Right ventricle myocardium superior (tissue), 1 donor: ENCODE results near the gene OR5P2. TPM values are rescaled to one million over a fixed set of nuclear protein-coding genes. Genes with fewer than 3 reads are reported as not detected.
"Not testable (repeated sequence)": the region's sequence is repeated elsewhere in the genome, so short reads cannot be mapped to it uniquely, and the experiment has no call there.

Source experiments
- ATAC-seq: fragments of 200-7000 bp; cut with Tn5 transposase; one replicate; pipeline ENCODE4 v1.9.1; 2020; ENCODE audit warnings: mild to moderate bottlenecking; ENCODE audit not compliant: poor library complexity
- DNase-seq: peaks from one replicate; pipeline ENCODE4 v3.0.0-alpha.2; 2020
- intact Hi-C: fragments of 100-400 bp; cut with DNase I; formaldehyde crosslinking; loops from one replicate; pipeline ENCODE4 v1.11.2; 2022
- long read RNA-seq: library from polyadenylated mRNA; unstranded; transcript quantifications from one replicate; pipeline ENCODE4 v2.0.0, GENCODE V29; 2021
- total RNA-seq: library from RNA; stranded (reverse); fragmentation: NEBNext Ultra II Directional; extraction: Animal tissue kit (Norgen Biotek cat#: 25700); gene quantifications from one replicate; pipeline ENCODE4 v1.2.1, GENCODE V29; 2021
- donor health status: DM: no; HTN: yes; CAD: no; lungs with severe emphysema.

The OR5P2 gene
- not detected for total RNA-seq
- long read RNA-seq = 0 reads

- DNase-seq (no peak), ATAC-seq (no peak)
- intact Hi-C loops = no loop called here
These were observed at the start of gene OR5P2 for GRCh38 chr11:7796842-7797241. TSS of gene OR5P2 (minus strand) at chr11:7796942. CDS start at chr11:7796942, 0 bp downstream.

- intact Hi-C loops = no loop called here
- DNase-seq (no peak), ATAC-seq (no peak)
These were observed 49.3 kb upstream of the OR5P2 start for GRCh38 chr11:7846003-7846402.

- intact Hi-C loops = no loop called here
- DNase-seq = no peak
- ATAC-seq = no peak
These were observed 48.2 kb upstream of the OR5P2 start for GRCh38 chr11:7844986-7845385.

GRCh38 chr11:7844521-7844920 lies 47.8 kb upstream of the OR5P2 start:
- ATAC-seq (no peak), DNase-seq (no peak)
- intact Hi-C loops = no loop called here

- ATAC-seq (no peak), DNase-seq (no peak)
- intact Hi-C loops = no loop called here
These were observed 43.8 kb upstream of the OR5P2 start for GRCh38 chr11:7840578-7840977.

GRCh38 chr11:7833527-7833926 lies 36.8 kb upstream of the OR5P2 start:
- intact Hi-C loops = no loop called here
- DNase-seq (no peak), ATAC-seq (no peak)

GRCh38 chr11:7830740-7831139 lies 34.0 kb upstream of the OR5P2 start, which contains the start of gene OR5P3:
TSS of gene OR5P3 (minus strand) at chr11:7830840.
- ATAC-seq = no peak
- intact Hi-C loops = no loop called here
- no peak for DNase-seq

- ATAC-seq (no peak), DNase-seq (no peak)
- intact Hi-C loops = no loop called here
These were observed 29.6 kb upstream of the OR5P2 start for GRCh38 chr11:7826324-7826723.

- ATAC-seq, intact Hi-C loops, DNase-seq: not testable (repeated sequence)
These were observed 23.7 kb upstream of the OR5P2 start for GRCh38 chr11:7820417-7820816.

- DNase-seq, ATAC-seq, intact Hi-C loops: not testable (repeated sequence)
These were observed 18.2 kb upstream of the OR5P2 start for GRCh38 chr11:7814897-7815296.

- DNase-seq, ATAC-seq, intact Hi-C loops: not testable (repeated sequence)
These were observed 13.6 kb upstream of the OR5P2 start for GRCh38 chr11:7810301-7810700.

- ATAC-seq = no peak
- no peak for DNase-seq
- intact Hi-C loops = no loop called here
These were observed 3.5 kb downstream of the OR5P2 start for GRCh38 chr11:7793233-7793632.

GRCh38 chr11:7787239-7787638 lies 9.5 kb downstream of the OR5P2 start:
- ATAC-seq (no peak), DNase-seq (no peak)
- intact Hi-C loops = no loop called here

- intact Hi-C loops = no loop called here
- ATAC-seq (no peak), DNase-seq (no peak)
These were observed 21.1 kb downstream of the OR5P2 start for GRCh38 chr11:7775689-7776088.

- intact Hi-C loops, ATAC-seq, DNase-seq: not testable (repeated sequence)
These were observed 32.4 kb downstream of the OR5P2 start for GRCh38 chr11:7764301-7764700.

- intact Hi-C loops = no loop called here
- DNase-seq = no peak
- ATAC-seq = no peak
These were observed 37.7 kb downstream of the OR5P2 start for GRCh38 chr11:7759010-7759409.

GRCh38 chr11:7749456-7749855 lies 47.3 kb downstream of the OR5P2 start:
- intact Hi-C loops = no loop called here
- ATAC-seq (no peak), DNase-seq (no peak)

Other genes with a start within 250 kb of the OR5P2 start
- gene CYB5R2, start 123.4 kb downstream of the OR5P2 start, total RNA-seq = 1.0 TPM
- gene OVCH2, start 90.5 kb downstream of the OR5P2 start, total RNA-seq = not detected
- gene OR5P3, start 33.9 kb upstream of the OR5P2 start, total RNA-seq = not detected
- not detected for gene OR10A6, start 134.3 kb upstream of the OR5P2 start, total RNA-seq
- not detected for gene OR10A3, start 144.8 kb upstream of the OR5P2 start, total RNA-seq
- gene NLRP10, start 168.5 kb upstream of the OR5P2 start, total RNA-seq = not detected
- gene EIF3F, start 190.4 kb upstream of the OR5P2 start, total RNA-seq = 137 TPM